ENCODE data around the gene GALNT17.

The GALNT17 gene

GRCh38 chr7:71404726-71405345, 272.9 kb downstream of the GALNT17 start:
- no peak for DNase-seq

- no peak for DNase-seq
Measured at GRCh38 chr7:71408271-71408670, 276.3 kb downstream of the GALNT17 start.

GRCh38 chr7:71409550-71410157, 277.7 kb downstream of the GALNT17 start:
- DNase-seq, result no peak

- DNase-seq, result no peak
Measured at GRCh38 chr7:71411475-71411874, 279.5 kb downstream of the GALNT17 start.

GRCh38 chr7:71414490-71414889, 282.5 kb downstream of the GALNT17 start:
- no peak for DNase-seq

GRCh38 chr7:71419546-71420337, 287.8 kb downstream of the GALNT17 start:
- no peak for DNase-seq

- no peak for DNase-seq
Measured at GRCh38 chr7:71422104-71422503, 290.2 kb downstream of the GALNT17 start.

- no peak for DNase-seq
Measured at GRCh38 chr7:71424166-71425035, 292.5 kb downstream of the GALNT17 start.

GRCh38 chr7:71429083-71429482, 297.1 kb downstream of the GALNT17 start:
- DNase-seq, result no peak

GRCh38 chr7:71430246-71430645, 298.3 kb downstream of the GALNT17 start:
- DNase-seq, result no peak

GRCh38 chr7:71439321-71439720, 307.4 kb downstream of the GALNT17 start:
- DNase-seq, result no peak

GRCh38 chr7:71442492-71443190, 310.7 kb downstream of the GALNT17 start:
- no peak for DNase-seq

- no peak for DNase-seq
Measured at GRCh38 chr7:71443191-71443530, 311.2 kb downstream of the GALNT17 start.

- no peak for DNase-seq
Measured at GRCh38 chr7:71444130-71444529, 312.2 kb downstream of the GALNT17 start.

GRCh38 chr7:71453630-71454029, 321.7 kb downstream of the GALNT17 start:
- DNase-seq, result no peak

- no peak for DNase-seq
Measured at GRCh38 chr7:71454981-71455380, 323.0 kb downstream of the GALNT17 start.

- no peak for DNase-seq
Measured at GRCh38 chr7:71457021-71457420, 325.1 kb downstream of the GALNT17 start.

GRCh38 chr7:71457846-71458590, 326.1 kb downstream of the GALNT17 start:
- DNase-seq, result no peak

GRCh38 chr7:71459132-71459531, 327.2 kb downstream of the GALNT17 start:
- no peak for DNase-seq

- DNase-seq, result no peak
Measured at GRCh38 chr7:71461572-71461971, 329.6 kb downstream of the GALNT17 start.

GRCh38 chr7:71465741-71466189, 333.8 kb downstream of the GALNT17 start:
- DNase-seq, result no peak

Data from CD4-positive, alpha-beta T cell treated with Interleukin-21 for 1 hour (primary cell).